ENCODE data around the gene OXSR1. TPM values are rescaled to one million over a fixed set of nuclear protein-coding genes. Genes with fewer than 3 reads are reported as not detected.

Gene OXSR1
- total and polyA plus RNA-seq, 2 of the 13 experiments (the other 11 are each of a cell fraction or from before 2014, with no cell fraction given), result 27.4 to 32.6 TPM

DNA sequence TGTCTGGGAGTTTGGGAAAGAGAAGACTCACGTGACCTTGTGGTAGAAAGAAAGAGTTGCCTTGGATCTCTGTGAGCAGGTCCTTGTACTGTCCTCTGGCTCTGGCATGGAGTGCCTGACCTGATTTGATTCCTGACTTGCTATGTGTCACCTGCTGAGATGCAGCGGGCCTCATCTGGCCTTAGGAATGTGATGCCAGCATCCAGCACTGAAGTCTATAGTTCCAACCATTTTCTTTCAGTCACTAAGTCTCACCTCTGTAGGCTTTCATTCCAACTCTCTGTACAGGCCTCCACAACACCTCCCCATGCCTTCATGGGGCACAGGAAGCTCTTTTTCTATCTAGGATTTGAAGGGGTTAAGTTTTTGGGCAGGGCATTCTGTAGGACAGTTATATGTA is 12.1 kb upstream of the OXSR1 start:
- Histone ChIP-seq H3K27ac (ENCODE audit: extremely low read length, insufficient read depth, low read length) (no peak overlapping the region), H4K20me1 (ENCODE audit: insufficient read depth, low read length) (no peaks in the 10 kb centered on the region), H3K4me2 (ENCODE audit: low read depth, low read length) (no peak overlapping the region), H3K4me3 (replicated peaks in 1 of 3; ENCODE audit: insufficient read depth in 1 of 3, low read depth in 2 of 3, low read length in 3 of 3) (no peak overlapping the region), H3K36me3 (replicated peaks in 1 of 2; ENCODE audit: control insufficient read depth in 1 of 2, insufficient read depth in 2 of 2, low read length in 2 of 2) (no peaks in the 10 kb centered on the region), H3K79me2 (ENCODE audit: insufficient read depth, low read length) (no peaks in the 10 kb centered on the region), H2AFZ (ENCODE audit: low read length) (no peak overlapping the region), H3K27me3 (ENCODE audit: control insufficient read depth in 1 of 2, insufficient read depth in 2 of 2, low read length in 2 of 2) (no peaks in the 10 kb centered on the region), H3K9ac (ENCODE audit: insufficient read depth, low read depth, low read length) (no peak overlapping the region), H3K4me1 (ENCODE audit: insufficient read depth, low read length) (peaks cover 7% of the 10 kb centered on the region; the same call in 1 of the 2 replicates), H3K9me3 (ENCODE audit: low read length) (no peaks in the 10 kb centered on the region)
- in situ Hi-C loops (cut with HindIII; ENCODE audit: extremely low pct_ligation_motif_present, low pct_unique_long_range_greater_than_20kb), result no loop called here
- no peak for DNase-seq (ENCODE audit: low spot score)
- ChIA-PET CTCF (ENCODE audit: low intra/inter-chr PET ratio, low total read pairs) (no interaction called here), POLR2A (interaction anchor here (1.9 to 2.8 kb wide), 3 partner anchors 12 to 16 kb away, joined by 5 to 12 read pairs (median 5); partner anchors contain the start of genes ACAA1, MYD88 and OXSR1)
- intact Hi-C loops (cut with micrococcal nuclease; ENCODE audit: unreplicated experiment), result no loop called here
- TF ChIP-seq ZFP37 (CRISPR knock-in tag; IDR thresholded peaks at IDR 0.05; ENCODE audit: borderline replicate concordance), result no peak
- no peak for TF ChIP-seq ZFP1 (CRISPR knock-in tag; IDR thresholded peaks at IDR 0.05)
- TF ChIP-seq STAT5B (CRISPR knock-in tag; IDR thresholded peaks at IDR 0.05), result no peak
- no peak for TF ChIP-seq MXI1 (IDR thresholded peaks at IDR 0.05; ENCODE audit: borderline replicate concordance, low read depth, low read length)
- TF ChIP-seq SMAD9 (CRISPR knock-in tag; IDR thresholded peaks at IDR 0.05), result no peak
- no peak for TF ChIP-seq ESRRA (CRISPR knock-in tag; IDR thresholded peaks at IDR 0.05; ENCODE audit: low read depth)
- no peak for TF ChIP-seq CREM (IDR thresholded peaks at IDR 0.05)
- TF ChIP-seq CREM (CRISPR knock-in tag; IDR thresholded peaks at IDR 0.05), result no peak
- no peak for TF ChIP-seq ZNF17 (CRISPR knock-in tag; IDR thresholded peaks at IDR 0.05)
- TF ChIP-seq FOXC1 (CRISPR knock-in tag; IDR thresholded peaks at IDR 0.05; ENCODE audit: borderline replicate concordance), result no peak
- TF ChIP-seq, protein P1, sequence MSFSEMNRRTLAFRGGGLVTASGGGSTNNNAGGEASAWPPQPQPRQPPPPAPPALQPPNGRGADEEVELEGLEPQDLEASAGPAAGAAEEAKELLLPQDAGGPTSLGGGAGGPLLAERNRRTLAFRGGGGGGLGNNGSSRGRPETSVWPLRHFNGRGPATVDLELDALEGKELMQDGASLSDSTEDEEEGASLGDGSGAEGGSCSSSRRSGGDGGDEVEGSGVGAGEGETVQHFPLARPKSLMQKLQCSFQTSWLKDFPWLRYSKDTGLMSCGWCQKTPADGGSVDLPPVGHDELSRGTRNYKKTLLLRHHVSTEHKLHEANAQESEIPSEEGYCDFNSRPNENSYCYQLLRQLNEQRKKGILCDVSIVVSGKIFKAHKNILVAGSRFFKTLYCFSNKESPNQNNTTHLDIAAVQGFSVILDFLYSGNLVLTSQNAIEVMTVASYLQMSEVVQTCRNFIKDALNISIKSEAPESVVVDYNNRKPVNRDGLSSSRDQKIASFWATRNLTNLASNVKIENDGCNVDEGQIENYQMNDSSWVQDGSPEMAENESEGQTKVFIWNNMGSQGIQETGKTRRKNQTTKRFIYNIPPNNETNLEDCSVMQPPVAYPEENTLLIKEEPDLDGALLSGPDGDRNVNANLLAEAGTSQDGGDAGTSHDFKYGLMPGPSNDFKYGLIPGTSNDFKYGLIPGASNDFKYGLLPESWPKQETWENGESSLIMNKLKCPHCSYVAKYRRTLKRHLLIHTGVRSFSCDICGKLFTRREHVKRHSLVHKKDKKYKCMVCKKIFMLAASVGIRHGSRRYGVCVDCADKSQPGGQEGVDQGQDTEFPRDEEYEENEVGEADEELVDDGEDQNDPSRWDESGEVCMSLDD (CRISPR knock-in tag; IDR thresholded peaks at IDR 0.05; ENCODE audit: borderline replicate concordance), result no peak
- TF ChIP-seq TEF (CRISPR knock-in tag; IDR thresholded peaks at IDR 0.05), result no peak
- TF ChIP-seq SP4 (CRISPR knock-in tag; IDR thresholded peaks at IDR 0.05), result no peak
- BruUV-seq (replicated peaks), result no TSS peak
- FAIRE-seq, result no peak
- no peak for ATAC-seq
- 79% methylated on average over 1 of the region's 2 CpGs for WGBS (ENCODE audit: low lambda C conversion rate)
